ENCODE measurements around the gene RGL2. TPM values are rescaled to one million over a fixed set of nuclear protein-coding genes. Genes with fewer than 3 reads are reported as not detected.
A peak's percentile ranks its signal among the peaks of the same experiment; 100 is the strongest.

RGL2 gene
- total RNA-seq, 1 donor from 2014 or later: 66.5 TPM

DNA sequence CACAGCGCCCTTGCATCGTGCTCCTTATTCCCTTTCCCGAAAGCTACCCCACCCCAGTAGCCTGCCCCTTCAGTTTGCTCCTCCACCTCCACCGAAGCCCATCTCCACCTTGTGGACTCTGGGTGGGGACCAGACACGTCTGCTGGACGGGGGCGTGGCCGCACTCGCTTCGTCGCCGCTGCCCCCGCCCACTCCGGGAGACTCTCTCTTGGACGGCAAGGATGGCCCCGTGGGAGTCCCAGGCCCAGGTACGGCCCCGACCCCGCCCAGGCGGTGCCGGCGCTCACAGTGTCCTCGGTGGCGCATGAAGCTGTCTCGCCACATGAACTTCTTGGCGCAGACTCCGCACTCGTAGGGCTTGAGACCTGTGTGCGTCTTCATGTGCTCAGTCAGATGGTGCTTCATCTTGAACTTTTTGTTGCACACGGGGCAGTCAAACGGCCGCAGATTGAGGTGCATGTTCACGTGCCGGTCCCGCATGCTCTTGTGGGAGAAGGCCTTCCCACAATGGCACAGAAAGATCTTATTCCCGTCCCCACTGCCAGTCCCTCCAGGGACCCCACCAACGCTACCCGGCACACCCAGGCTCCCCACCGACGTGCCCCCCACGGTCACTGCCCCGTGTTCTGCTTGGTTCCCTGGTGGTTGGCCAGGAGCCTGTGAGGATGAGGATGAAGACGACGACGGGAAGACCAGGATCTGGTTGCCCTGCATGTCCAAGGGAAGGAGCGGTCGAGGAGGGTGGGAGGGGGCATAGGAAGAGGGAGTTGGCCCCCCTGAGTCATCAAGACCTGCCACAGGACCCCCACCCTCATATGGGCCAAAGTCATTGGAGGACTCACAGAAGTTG lies 16.4 kb upstream of the RGL2 start:
- H3K4me1 Mint-ChIP-seq: peaks cover 78% of the 10 kb centered on the region
- DNase-seq: peak; percentile 40
- H3K9me3 Mint-ChIP-seq: no peaks in the 10 kb centered on the region
- CTCF ChIA-PET: no interaction called here
- no peaks in the 10 kb centered on the region for H3K27me3 Mint-ChIP-seq
- intact Hi-C loops (cut with micrococcal nuclease): loop anchor here (1.0 to 5.0 kb wide), 10 partner anchors 8 to 373 kb away; partner anchors contain the start of genes CUTA, HLA-DMB, KIFC1 and VPS52
- TF ChIP-seq, protein P1, sequence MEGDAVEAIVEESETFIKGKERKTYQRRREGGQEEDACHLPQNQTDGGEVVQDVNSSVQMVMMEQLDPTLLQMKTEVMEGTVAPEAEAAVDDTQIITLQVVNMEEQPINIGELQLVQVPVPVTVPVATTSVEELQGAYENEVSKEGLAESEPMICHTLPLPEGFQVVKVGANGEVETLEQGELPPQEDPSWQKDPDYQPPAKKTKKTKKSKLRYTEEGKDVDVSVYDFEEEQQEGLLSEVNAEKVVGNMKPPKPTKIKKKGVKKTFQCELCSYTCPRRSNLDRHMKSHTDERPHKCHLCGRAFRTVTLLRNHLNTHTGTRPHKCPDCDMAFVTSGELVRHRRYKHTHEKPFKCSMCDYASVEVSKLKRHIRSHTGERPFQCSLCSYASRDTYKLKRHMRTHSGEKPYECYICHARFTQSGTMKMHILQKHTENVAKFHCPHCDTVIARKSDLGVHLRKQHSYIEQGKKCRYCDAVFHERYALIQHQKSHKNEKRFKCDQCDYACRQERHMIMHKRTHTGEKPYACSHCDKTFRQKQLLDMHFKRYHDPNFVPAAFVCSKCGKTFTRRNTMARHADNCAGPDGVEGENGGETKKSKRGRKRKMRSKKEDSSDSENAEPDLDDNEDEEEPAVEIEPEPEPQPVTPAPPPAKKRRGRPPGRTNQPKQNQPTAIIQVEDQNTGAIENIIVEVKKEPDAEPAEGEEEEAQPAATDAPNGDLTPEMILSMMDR (IDR thresholded peaks at IDR 0.05): no peak
- H3K27ac Mint-ChIP-seq: peak overlapping the region; percentile 97
- H3K36me3 Mint-ChIP-seq (ENCODE audit: low read depth): peaks cover 71% of the 10 kb centered on the region
- ATAC-seq (ENCODE audit: low read depth): no peak
- POLR2A ChIA-PET: interaction anchor here (0.6 to 6.0 kb wide), 5 partner anchors 12 to 30 kb away, joined by 3 to 72 read pairs (median 3); partner anchors contain the start of genes PFDN6, RGL2 and WDR46
- H3K4me3 Mint-ChIP-seq: peak overlapping the region; percentile 99

DNA sequence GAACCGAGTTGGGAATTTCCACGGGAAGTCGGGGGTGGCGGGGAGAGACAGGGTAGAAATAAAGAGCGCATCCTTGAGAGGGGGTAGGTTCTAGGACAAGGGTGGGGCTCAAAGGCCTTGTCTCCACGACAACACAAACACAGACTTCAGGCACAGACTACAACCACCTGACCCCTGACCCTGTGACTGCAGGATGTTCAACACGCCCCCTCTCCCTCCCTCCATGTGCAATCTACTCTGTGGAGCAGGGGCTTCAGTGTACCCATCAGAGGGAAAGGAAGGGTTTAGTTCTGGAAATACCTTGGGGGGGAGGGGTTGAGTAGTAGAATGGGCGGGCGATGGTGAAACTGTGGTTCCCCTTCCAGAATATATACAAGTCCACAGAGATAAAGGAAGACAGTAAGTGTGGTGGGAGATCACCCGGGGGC lies 15.8 kb upstream of the RGL2 start:
- H3K4me3 Mint-ChIP-seq: peak overlapping the region; percentile 99
- peaks cover 73% of the 10 kb centered on the region for H3K4me1 Mint-ChIP-seq

DNA sequence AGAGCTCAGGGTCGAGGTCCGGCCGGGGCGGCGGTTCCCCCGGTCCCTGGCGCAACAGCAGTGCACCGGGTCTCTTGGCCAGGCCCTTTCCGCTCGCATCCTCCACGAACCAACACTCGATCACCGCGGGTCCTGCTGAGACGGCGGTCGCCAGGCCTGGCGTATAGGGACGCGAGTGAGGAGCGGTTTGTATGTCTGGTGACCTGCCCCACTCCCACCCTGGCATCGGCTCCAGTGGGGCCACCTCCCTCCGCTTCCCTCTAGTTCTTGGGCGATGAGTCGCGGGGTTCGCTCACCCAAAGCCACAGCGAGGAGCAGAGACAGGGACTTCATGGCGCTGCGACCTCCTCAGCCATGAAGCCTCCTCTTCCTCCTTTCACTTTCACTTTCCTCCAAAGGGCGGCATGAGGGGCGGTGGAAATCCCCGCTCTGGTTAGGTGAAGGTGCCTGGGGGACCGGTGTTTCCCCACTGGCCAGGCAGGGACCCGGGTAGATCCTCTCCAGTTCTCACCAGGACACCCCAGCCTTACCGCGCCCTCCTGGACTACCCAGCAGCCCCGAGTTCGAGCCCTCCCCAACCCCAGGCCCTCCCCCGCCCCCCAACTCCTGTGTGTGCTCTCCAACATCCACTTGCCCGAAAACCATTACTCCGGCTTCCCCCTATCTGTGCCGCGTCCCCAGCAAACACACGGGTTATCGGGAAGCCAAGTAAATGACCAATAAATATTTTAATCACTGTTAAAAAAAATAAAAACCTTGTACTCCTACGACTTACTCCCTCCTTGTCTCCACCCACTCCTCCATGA lies 15.2 kb upstream of the RGL2 start, which contains the start of gene TAPBP:
TSS of gene TAPBP (minus strand) at position 370 of the 806 bp plus-strand sequence. CDS start at position 333, 37 bp downstream.
- intact Hi-C loops (cut with micrococcal nuclease): loop anchor here (1.0 to 5.0 kb wide), 10 partner anchors 9 to 372 kb away; partner anchors contain the start of genes B3GALT4, CUTA, HLA-DMB and KIFC1
- H3K27me3 Mint-ChIP-seq: no peaks in the 10 kb centered on the region
- peaks cover 69% of the 10 kb centered on the region for H3K4me1 Mint-ChIP-seq
- ChIA-PET CTCF (interaction anchor here (1.2 to 2.8 kb wide), 4 partner anchors 13 to 37 kb away, joined by 4 to 17 read pairs (median 10); partner anchors contain the start of genes B3GALT4 and RGL2), POLR2A (interaction anchor here (0.6 to 6.0 kb wide), 21 partner anchors 7 to 460 kb away, joined by 3 to 80 read pairs (median 4); partner anchors contain the start of genes B3GALT4, HLA-DPA1, PFDN6 and PSMB9)
- DNase-seq (peak; percentile 78), ATAC-seq (ENCODE audit: low read depth) (peak; percentile 56)
- peak within 1 kb of the TSS; percentile 99 for H3K4me3 Mint-ChIP-seq
- H3K27ac Mint-ChIP-seq: peak within 1 kb of the TSS; percentile 97
- peaks cover 62% of the 10 kb centered on the region for H3K36me3 Mint-ChIP-seq (ENCODE audit: low read depth)
- H3K9me3 Mint-ChIP-seq: no peaks in the 10 kb centered on the region
- TF ChIP-seq, protein P1 (IDR thresholded peaks at IDR 0.05): no peak

More for the DNA sequence above, 15.8 kb upstream of the RGL2 start:
- H3K27ac Mint-ChIP-seq: peak overlapping the region; percentile 97
- H3K9me3 Mint-ChIP-seq: no peaks in the 10 kb centered on the region
- H3K27me3 Mint-ChIP-seq: no peaks in the 10 kb centered on the region
- ChIA-PET POLR2A (interaction anchor here (0.6 to 6.0 kb wide), 6 partner anchors 12 to 37 kb away, joined by 3 to 80 read pairs (median 28); partner anchors contain the start of genes B3GALT4, PFDN6, RGL2 and WDR46), CTCF (no interaction called here)
- TF ChIP-seq, protein P1 (IDR thresholded peaks at IDR 0.05): no peak
- intact Hi-C loops (cut with micrococcal nuclease): loop anchor here (1.0 to 5.0 kb wide), 9 partner anchors 9 to 372 kb away; partner anchors contain the start of genes CUTA, HLA-DMB, KIFC1 and VPS52
- peak; percentile 52 for DNase-seq
- peaks cover 65% of the 10 kb centered on the region for H3K36me3 Mint-ChIP-seq (ENCODE audit: low read depth)
- peak; percentile 38 for ATAC-seq (ENCODE audit: low read depth)

DNA sequence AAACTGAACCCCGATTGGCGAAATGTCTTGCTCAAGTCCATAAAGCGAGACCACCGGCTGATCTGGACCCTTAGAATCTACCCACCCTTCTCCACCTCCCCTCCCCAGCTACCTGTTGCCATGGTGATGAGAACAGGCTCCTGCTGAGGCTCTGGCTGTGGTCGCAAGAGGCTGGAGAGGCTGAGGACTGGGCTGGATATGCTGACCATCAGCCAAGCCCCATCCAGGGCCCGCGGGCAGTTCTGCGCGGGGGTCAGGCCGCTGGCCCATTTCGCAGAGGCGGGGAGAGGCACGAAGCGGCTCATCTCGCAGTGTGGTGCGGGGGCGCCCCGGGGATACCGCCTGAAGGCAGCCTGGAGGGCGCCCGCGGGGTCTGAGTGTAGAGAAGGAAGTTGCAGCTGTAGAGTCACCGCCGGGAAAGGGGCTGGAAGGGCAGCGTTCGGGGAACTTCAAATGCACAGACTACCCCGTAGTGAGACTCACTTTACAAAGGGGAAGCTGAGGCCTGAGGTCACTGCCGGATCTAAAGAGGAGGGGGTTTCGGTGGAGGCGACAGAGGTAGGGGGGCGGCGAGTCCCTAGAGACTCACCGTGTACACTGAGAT lies 14.5 kb upstream of the RGL2 start:
- ATAC-seq (ENCODE audit: low read depth) (peak; percentile 5), DNase-seq (peak; percentile 54)
- H3K27me3 Mint-ChIP-seq: no peaks in the 10 kb centered on the region
- ChIA-PET CTCF (interaction anchor here (0.9 to 2.8 kb wide), 5 partner anchors 12 to 36 kb away, joined by 3 to 17 read pairs (median 9); partner anchors contain the start of genes B3GALT4 and RGL2), POLR2A (interaction anchor here (0.7 to 6.0 kb wide), 25 partner anchors 8 to 460 kb away, joined by 3 to 80 read pairs (median 4); partner anchors contain the start of genes B3GALT4, CUTA, HLA-DPA1 and PFDN6)
- peak overlapping the region; percentile 97 for H3K27ac Mint-ChIP-seq
- peaks cover 69% of the 10 kb centered on the region for H3K4me1 Mint-ChIP-seq
- intact Hi-C loops (cut with micrococcal nuclease): loop anchor here (2.0 to 5.0 kb wide), 3 partner anchors 36 to 371 kb away; partner anchors contain the start of genes B3GALT4 and HLA-DMB
- H3K36me3 Mint-ChIP-seq (ENCODE audit: low read depth): peaks cover 62% of the 10 kb centered on the region
- H3K9me3 Mint-ChIP-seq: no peaks in the 10 kb centered on the region
- H3K4me3 Mint-ChIP-seq: peak overlapping the region; percentile 99
- TF ChIP-seq, protein P1 (IDR thresholded peaks at IDR 0.05): no peak

Data from activated B cell treated with CpG ODN at 0.5 μM for 24 hours (primary cell).